Activated CD4-positive, alpha-beta T cell treated with anti-CD3 and anti-CD28 coated beads, Interleukin-2, Interleukin-4, amounts not matched to agents 100 ng/mL and 50 ng/mL, durations not matched to agents 16 hours and 8 hours (primary cell): ENCODE results near the gene RXRA.

Source experiments
- DNase-seq: peaks from one replicate; pipeline ENCODE4 v3.0.0-alpha.2; 2020; ENCODE audit warnings: low spot score

The RXRA gene

DNA sequence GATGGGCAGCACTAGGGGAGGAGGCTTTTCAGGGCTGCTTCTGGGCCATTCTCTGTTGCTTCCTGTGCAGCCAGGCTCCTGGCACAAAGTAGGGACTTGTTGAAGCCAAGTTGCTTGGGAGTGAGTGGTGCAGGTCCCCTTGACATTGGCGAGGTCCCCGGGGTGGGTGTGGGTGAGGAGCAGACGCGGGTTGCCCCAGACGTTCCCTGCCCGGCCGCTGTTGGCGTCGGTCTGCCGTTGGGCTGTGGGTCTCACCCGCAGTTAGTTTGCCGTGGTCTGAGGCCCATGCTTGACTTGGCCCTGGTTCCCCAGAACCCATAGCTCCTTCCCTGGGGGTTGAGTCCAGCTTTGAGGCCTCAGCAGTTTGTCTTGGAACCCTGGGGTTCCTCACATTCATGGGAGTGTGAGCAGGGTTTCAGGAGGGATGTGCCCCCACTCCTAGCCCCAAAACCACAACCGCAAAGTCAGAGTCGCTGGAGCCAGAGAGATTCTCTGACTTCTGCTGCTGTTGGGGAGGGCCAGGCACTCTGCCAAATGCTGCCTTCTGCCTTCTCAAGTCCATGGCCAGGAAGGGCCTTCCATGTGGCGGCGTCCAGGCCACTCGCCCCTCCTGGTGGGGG is 77.5 kb downstream of the RXRA start:
- peak; percentile 36 for DNase-seq

DNA sequence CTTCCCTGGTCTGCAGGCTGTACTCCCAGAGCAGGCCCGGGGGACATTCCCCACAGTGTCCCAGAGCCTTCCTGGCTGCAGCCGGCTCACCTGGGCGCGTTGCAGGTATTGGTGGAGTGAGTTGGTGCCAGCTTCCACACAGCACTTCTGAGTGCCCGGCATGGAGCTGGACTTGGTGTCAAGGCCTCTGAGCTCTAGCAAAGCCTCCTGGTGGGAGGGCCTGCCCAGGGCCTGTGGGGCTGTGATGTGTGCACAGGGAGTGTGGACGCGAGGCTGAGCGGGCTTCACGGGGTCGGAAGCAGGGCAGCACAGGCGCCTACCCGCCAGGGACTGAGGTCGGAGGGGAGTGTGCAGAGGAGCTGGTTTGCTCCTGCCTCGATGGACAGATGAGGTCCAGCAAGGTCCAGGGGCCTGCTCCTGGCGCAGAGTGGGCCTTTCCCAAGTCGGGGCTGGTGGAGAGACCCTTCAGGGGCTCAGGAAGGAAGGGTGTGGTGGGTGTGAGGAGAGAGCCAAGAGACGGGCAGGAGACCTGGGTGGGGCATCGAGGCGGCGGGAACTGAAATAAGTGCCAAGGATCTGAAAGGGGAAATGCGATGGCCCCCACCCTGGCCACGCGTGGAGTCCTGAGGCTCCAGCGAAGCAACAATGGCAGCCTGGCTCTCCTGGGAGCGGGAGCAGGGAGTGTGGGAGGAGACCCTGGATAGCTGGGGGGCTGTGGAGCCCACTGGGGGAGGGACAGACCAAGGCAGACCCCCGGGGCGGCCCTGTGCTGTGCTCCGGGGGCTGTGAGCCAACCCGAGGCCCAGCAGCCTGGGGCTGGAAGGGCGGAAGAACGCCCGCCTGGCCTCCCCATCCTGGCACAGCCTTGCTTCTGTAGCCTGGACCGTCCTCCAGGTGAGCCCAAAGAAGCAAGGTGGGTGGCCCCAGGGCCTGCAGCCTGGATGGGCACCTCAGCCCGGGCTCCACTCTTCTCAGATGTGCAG is 78.4 kb downstream of the RXRA start:
- no peak for DNase-seq

DNA sequence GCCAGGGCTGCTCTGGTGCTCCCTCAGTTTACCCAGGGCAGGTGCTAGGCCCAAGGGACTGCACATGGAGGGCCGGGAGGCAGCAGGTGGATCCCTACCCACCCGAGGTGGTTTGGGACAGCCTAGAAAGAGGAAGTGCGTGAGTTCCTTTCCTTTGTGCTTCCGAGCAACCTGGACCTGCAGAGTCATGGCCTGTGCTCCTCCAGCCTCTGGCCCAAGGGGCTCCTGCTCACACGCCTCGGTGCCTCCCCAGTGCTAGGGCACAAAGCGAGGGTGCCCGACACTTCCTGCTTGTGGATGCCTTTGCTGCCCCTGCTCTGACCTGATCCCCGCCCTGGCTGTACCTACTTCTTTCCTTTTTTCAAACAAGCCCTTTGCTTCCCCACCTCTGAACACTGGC is 79.3 kb downstream of the RXRA start:
- DNase-seq: no peak

DNA sequence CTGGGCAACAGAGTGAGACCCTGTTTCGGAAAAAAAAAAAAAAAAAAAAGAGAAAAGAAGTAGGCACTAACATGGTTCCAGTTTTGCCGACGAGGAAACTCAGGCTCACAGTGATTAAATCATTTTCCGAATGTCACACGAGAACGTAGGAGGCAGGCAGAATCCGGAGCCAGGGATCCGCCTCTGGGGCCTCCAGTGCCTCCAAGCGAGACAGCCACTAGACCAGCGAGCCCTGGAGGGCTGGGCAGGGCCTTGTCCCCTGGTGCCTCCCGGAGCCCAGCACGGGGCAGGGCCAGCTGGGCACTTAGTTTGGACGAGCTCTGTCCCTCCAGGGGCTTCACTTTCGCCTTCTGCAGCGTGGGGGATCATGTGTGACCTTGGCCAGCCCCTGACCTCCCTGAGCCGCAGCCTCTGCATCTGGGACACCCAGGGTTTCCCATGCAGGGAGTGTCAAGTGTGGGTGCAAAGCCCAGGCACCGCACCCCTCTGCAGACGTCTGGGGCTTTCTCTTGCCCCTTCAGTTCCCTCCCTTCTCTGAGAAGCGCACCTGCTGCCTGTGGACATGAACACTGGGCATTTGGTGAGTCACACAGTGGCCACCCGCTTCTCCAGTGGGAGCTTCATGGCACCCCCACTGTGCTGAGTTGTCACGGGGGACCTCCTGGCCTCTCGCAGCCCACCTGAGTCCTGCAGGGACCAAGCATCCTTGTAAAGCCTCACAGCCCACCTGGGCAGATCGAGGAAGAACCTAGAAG is 80.3 kb downstream of the RXRA start:
- DNase-seq: no peak

DNA sequence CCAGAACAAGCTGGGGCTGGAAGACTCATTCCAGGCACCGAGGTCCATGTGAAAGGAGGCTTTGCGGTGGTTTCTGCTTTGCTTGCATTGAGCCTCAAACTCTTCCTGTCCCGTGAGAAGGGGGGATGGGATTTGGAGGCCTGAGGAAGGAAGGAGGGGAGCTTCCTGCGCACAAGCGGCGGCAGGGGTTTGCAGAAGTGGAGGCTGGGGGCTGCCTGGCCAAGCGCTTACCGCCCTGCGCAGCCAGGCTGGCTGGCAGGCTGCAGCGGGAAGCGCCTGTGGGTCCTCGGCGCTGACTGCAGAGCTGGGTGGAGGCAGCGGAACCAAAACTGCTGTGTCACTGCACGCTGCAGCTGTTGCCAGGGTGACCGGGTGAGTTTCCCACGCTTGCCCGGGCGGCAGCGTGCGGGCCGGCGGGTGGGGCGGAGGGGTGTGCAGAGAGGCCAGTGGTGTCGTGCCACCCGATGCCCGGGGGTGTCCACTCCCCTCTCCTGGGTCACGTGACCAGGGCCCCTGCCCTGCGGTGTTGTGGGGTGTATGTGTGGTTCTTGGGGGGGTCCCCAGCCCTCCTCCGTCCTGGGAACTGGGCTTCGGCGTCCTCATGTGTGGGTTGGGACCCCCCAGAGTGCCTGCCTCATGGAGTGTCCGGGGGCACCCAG is 81.0 kb downstream of the RXRA start:
- DNase-seq: peak; percentile 85

DNA sequence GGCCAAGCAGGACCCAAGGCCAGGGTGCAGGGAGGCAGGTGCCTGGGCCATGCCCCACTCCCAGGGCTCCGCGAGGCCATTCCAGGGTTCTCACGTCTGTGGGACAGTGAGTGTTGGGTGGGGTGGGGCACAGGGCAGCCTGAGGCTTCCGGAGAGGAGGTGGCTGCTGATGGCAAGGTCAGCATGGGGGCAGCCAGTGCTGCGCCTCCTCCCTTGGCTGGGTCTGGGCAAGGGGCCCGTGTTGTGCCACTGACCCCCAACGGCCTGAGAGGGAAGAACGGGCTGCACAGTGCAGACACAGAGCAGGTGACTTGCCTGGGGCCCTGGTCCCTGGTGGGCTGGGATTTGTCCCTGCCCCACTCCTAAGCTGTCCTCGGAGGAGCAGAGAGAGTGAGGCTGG is 82.1 kb downstream of the RXRA start:
- no peak for DNase-seq

DNA sequence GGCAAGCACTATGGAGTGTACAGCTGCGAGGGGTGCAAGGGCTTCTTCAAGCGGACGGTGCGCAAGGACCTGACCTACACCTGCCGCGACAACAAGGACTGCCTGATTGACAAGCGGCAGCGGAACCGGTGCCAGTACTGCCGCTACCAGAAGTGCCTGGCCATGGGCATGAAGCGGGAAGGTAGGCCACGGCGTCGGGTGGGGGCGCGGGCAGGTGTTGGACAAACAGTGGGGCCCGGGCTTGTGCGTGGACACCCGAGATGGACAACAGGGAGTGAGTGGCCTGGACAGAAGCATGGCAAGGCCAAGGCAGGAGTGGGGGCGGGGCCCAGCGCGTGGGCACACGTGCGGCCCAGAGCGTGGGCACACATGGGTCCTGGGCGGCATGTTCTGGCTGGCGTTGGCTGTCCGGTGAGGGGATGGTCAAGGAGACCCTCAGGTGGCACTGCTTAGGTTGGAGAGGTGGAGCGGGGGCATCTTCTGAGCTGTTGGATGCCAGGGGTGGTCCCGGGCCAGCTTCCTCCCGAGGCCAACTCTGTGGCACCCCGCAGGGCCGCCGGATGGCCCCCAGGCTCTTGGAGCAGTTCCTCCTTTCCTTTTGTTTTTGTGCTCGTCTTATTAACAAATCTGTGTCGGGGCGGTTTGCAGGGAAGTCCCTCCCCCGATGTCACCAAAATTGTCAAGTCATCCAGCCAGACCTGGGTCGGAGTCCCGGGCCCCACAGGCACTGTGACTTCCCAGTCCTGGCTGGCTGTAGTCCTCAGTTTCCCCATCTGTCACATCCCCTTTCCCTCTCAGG is 82.9 kb downstream of the RXRA start:
- DNase-seq: no peak

DNA sequence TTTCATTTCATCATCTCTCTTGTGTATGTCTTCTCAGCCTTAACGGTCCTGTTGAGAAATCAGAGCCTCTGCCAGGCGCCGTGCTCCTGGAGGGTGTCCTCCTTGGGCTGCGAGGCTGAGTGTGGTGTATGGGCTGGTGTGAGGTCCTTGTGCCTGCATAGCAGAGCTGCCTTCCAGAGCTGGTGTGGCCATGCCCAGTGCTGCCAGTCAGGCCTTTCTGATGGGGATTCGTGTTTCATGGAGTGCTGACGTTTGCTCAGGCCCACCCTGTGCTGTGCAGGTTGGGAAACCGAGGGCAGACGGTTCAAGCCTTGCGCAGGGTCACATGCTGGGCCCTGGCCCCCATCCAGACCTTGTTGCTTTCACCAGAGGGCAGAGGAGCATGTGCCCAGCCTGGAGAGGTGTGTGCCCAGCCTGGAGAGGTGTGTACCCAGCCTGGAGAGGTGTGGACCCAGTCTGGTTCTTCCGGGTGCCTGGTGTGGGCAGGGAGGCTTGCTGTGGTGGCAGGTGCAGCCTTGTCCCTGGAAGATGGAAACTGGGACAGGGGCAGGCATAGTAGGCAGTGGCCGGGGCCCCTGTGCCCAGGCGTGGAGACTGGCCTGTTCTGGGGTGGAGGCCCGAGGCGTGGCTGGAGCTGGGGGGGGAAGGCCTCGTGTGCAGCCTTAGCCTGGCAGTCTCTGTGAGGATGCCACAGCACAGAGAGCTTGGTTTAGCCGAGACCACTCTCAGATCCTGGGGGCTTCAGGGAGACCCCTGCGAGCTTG is 84.0 kb downstream of the RXRA start:
- no peak for DNase-seq

DNA sequence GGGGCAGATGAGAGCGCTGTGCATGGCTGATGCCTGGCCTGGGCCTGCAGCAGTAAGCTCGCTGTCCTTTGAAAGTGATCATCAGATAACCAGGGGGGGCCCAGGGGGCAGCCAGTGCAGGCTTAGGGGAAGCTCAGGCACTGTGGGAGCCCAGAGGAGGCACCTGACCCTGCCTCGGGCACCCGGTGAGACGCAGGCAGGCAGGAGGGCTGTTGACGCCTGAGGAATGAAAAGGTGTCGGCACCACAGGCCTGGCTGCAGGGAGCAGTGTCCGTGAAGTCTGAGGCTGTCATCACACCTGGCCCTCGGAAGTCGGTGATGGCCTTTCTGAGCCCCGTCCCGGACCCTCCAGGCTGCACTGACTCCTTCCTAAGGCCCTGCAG is 84.6 kb downstream of the RXRA start:
- DNase-seq: no peak

DNA sequence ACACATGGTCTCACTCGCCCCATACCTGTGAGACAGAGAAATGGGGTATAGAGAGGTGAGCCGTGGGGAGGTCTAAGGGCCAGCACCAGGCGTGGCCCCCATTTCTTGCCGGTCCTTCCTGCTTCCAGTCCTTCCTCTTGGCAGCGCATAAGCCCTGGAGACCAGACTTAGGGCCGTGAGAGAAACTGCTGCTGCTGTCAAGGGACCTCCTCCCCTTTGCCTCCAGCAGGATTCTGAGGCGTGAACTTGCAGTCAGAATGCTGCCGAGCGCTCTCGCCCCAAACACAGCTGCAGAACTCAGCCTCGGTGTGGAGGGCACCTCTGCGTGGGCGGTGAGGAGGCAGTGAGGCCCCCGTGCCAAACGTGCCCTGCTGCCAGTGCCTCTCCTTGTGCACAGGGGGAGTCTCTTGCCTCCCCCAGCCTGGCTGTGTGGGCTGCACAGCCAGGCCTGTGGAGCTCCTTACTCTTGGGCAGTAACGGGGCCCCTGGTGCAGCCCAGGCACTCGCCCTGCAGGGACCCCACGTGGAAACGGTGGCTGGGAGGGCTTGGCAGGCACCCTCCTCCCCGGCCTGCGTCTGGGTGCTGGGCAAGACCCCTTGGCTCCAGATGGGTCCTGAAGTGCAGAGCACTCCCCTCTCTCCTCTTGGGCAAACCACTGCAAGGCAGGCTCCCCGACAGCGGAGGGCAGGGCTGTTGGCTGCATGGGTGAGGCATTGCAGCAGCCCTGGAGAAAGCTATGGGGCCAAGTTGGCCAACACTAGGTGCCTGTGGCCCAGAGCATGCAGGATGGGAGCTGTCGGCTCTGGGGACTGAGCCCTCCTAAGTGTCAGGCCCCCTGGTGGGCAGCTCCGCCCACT is 85.4 kb downstream of the RXRA start:
- no peak for DNase-seq

DNA sequence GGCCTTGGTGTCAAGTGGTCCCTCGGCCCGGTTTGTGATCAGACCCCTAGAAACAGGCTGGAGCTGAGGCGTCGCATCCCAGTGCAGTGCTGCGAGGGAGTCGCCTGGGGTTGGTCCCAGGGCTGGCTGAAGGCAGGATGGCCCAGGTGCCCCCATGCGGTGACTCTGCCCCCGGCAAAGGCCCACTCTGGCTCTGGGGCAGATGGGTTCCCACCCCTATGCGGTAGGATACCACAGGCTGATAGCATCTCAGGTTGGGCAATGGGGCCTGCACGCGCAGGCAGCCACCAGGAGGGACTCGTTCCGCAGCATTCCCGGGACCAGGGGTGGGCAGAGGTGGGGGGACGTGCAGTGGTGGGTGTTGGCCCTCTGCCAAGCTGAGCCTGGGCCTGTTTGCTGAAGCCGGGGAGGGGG is 86.0 kb downstream of the RXRA start:
- DNase-seq: no peak

DNA sequence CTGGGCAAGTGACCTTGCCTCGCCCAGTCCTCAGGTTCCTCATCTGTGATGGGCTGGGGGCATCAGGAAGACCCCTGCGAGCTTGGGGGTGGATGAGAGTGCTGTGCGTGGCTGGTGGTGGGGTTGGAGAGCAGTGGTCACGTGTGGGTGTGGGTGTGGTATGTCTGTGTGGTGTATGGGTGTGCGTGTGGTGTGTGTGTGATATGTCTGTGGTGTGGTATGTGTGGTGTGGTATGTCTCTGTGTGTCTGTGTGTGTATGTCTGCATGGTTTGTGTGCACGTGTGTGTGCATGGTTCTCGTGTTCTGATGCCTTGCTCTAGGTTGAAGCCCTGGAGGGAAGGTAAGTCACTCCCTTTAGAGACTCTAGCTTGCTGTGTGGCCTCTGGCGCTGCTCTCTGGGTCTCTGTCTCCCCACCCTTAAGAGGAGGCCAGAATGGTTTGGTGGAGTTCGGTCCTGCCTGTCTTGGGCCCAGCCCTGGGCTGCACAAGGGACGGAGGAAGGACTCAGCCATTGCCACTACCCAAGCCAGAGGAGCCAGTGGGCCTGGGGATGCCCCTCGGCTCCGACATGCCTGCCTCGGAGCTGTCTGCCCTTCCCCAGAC is 87.0 kb downstream of the RXRA start:
- DNase-seq: no peak

DNA sequence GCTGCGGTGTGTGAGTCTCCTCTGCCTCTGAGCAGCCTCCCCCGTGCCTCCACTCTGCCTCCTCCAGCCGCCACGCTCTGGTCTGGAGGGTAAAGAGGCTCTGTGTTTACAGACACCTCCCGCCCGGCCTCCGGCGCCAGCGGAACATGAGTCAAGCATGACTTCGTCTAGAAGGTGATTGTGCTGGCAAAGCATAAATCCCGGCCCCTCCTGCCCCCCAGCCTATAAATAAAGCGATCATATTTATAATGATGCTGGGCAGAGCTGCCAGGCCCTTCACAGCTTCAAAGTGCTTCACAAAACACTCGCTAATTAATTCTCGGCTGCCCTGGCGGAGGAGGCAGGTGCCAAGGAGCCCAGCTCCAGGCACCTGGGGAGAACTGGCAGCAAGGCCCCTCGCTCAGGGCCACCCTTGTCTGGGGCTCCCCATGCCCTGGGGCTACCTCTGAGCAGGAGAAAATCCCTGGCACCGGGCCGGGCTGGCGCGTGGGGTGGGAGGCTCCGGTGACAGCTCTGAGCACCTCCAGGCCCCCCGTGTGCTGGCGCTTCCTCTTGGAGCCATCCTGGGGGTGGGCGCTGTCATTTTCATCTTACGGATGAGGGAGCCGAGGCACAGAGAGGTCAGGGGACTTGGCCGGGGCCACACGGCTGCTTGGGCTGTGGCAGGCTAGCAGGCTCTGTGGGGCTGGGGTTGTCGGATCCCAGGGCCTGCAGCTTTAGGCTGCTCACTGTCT is 87.8 kb downstream of the RXRA start:
- DNase-seq: no peak

DNA sequence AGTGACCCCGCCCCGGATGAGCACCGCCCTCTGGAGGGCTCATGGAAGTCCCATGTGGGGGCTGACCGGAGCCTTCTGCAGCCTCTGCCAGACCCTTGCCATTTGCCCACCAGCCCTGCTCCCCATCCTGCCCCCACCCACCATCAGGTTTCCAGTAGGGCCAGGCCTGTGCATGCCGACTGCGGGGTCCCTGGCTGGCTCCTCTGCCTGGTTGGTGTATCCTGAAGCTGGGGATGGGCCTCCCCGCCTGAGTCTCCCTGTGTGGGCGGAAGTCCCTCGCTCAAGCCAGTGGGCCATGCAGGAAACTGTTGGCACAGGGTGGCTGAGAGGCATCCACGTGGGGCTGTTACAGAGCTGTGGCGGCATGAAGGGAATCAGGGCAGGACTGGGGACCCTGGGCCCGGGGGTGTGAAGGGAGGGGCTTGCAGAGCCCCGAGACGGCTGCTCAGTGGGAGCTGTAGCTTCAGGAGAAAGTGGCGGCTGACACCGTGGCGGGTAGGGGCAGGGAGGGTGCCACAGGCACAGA is 88.7 kb downstream of the RXRA start:
- DNase-seq: no peak

DNA sequence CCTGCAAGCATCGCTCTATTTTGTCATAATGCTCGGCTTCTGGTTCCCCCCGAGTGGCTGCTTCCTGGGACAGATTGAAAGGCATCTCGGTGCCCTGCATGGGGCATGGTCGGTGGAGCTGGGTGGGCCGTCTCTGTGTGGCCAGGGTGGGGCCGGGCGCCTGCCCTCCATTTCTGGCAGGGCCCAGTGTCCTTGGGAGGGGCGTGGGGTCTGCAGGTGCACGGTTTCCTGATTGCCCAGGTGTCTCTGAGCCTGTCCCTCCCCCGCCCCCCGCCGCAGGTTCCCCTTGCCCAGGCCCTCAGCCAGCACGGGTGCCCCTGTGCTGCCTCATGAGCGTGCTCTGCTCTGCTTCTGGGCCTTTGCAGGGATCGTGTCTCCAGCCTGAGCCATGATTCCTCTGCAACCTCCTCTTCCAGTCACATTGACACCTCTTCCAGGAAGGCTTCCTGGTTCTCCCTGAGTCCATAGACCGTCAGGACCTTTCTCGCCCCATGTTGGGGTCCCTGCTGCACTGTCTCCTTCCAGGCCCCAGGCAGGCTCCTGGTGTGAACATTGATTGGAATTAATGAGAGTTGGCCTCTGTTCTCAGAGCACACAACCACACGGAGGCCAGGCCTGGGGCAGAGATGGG is 90.2 kb downstream of the RXRA start:
- DNase-seq: no peak

DNA sequence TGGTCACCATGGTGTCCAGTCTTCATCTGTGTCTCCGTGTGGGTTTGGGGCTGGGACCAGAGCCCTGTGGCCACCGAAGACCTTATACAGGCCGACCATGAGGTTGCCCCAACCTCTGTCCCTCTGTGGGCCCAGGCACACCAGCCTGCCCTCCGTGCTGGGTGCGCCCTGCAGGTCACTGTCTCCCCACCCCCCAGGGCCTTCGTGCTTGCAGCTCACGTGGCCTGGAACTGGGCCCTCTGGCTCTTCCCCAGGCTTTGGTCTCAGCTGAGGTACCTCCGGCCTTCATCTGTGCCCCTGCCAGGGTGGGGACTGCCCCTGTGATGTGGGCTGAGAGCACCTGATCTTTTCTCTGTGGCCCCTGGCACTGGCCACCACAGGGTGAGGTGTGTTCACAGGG is 92.1 kb downstream of the RXRA start:
- no peak for DNase-seq

DNA sequence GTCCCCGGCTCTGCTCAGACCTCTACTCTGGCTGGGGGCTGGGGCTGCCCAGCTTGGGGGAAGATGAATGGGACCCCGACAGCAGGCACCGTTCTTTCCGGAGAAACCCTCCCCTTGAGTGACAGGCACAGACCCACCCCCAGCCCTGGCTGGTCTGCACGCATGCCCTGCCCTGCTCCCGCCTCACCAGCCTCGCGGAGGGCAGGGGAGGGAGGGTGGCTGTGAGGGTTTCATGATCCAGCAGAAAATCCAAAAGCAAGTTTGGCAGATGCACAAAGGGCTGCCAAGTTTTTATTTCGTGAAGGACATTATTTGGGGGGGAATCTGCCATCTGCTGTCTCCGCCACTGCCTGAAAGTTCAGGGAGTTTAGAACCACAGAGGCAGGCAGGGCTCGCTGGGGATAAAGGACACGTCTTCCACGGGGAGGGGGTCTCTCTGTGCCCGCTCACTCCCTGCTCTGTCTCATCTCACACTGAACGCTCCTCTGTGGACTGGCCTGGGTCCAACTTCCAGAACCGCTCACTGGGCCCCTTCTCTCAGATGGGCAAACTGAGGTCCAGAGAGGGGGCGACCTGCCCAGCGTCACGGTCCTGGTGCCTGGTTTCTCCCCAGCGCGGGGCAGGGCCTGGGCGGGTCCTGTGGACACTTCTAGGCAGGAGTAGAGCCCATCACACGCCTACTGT is 92.9 kb downstream of the RXRA start:
- no peak for DNase-seq
